ENCODE measurements around the gene FUT2. TPM values are rescaled to one million over a fixed set of nuclear protein-coding genes. Genes with fewer than 3 reads are reported as not detected.

Gene FUT2
- total and polyA plus RNA-seq, 10 of the 15 experiments (the other 5 are each of a cell fraction or from before 2014, with no cell fraction given), result 0.02 to 0.13 (median 0.07) TPM; not detected in 7

DNA sequence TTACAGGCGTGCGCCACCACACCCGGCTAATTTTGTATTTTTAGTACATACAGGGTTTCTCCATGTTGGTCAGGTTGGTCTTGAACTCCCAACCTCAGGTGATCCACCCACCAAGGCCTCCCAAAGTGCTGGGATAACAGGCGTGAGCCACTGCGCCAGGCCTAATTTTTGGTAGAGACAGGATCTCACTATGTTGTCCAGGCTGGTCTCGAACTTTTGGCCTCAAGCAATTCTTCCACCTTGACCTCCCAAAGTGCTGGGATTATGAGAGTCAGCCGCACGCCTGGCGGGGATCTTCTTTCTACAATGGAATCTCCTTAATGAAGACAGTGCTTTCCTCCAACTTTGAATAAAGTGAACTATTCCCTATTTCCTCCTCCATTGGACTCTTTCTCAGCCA, 38.9 kb downstream of the FUT2 start (continued):
- no peak for TF ChIP-seq CHD2 (IDR thresholded peaks at IDR 0.05; ENCODE audit: borderline replicate concordance, low read depth, low read length)
- no peak for TF ChIP-seq JUND (IDR thresholded peaks at IDR 0.05; ENCODE audit: low read depth, low read length)
- no peak for TF ChIP-seq KDM1A (IDR thresholded peaks at IDR 0.05; ENCODE audit: borderline replicate concordance)
- no peak for TF ChIP-seq BMI1 (IDR thresholded peaks at IDR 0.05; ENCODE audit: borderline replicate concordance)
- TF ChIP-seq CREM (IDR thresholded peaks at IDR 0.05; ENCODE audit: low read depth), result no peak
- TF ChIP-seq NRF1 (conservative IDR thresholded peaks at IDR 0.05; ENCODE audit: low read depth, low read length), result no peak
- TF ChIP-seq ZNF622 (IDR thresholded peaks at IDR 0.05), result no peak
- no peak for TF ChIP-seq MEF2B (IDR thresholded peaks at IDR 0.05; ENCODE audit: partially characterized antibody, poor library complexity, severe bottlenecking)
- TF ChIP-seq, protein P1, sequence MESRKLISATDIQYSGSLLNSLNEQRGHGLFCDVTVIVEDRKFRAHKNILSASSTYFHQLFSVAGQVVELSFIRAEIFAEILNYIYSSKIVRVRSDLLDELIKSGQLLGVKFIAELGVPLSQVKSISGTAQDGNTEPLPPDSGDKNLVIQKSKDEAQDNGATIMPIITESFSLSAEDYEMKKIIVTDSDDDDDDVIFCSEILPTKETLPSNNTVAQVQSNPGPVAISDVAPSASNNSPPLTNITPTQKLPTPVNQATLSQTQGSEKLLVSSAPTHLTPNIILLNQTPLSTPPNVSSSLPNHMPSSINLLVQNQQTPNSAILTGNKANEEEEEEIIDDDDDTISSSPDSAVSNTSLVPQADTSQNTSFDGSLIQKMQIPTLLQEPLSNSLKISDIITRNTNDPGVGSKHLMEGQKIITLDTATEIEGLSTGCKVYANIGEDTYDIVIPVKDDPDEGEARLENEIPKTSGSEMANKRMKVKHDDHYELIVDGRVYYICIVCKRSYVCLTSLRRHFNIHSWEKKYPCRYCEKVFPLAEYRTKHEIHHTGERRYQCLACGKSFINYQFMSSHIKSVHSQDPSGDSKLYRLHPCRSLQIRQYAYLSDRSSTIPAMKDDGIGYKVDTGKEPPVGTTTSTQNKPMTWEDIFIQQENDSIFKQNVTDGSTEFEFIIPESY (IDR thresholded peaks at IDR 0.05), result no peak
- TF ChIP-seq MXI1 (IDR thresholded peaks at IDR 0.05; ENCODE audit: low read depth, low read length), result no peak

DNA sequence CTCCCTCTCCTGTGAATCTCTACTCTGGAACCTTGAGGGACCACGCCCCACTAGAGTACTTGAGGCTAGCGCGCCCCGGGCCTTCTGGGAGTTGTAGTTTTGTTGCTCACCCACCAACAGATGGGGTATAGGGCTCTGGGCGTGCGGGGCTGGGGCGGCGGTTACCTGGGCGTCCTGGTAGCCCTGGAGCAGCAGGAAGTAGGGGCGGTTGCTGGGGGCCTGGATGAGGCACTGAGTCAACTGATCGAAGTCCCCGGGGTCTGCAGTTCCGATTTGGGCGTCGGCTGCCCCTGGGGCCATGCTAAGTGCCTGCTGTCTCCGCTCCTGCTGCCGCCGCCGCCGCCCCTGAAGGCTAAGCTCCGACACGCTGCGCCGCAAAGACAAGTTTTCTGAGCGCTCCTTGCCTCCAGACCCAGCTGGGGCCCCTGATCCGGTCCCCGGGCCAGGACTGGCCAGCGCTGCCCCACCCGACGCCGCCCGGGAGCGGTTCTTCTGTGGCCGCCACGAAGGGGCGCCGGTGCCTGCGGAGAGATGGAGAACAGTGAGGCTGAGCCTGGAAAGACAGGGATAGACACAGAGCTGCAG, 39.4 kb downstream of the FUT2 start:
- WGBS (ENCODE audit: insufficient coverage, insufficient replicate concordance, low lambda C conversion rate, missing lambda C conversion rate), result 89% methylated on average over 35 of the region's 38 CpGs
- Histone ChIP-seq H2AFZ (ENCODE audit: control insufficient read depth, low read depth, low read length) (no peak overlapping the region), H3K4me3 (no peak overlapping the region), H3K79me2 (ENCODE audit: control insufficient read depth, insufficient read depth, low read length) (no peaks in the 10 kb centered on the region), H3K4me1 (ENCODE audit: control insufficient read depth, insufficient read depth, low read length) (peaks cover 5% of the 10 kb centered on the region), H3K9me3 (replicated peaks; ENCODE audit: control insufficient read depth, insufficient read depth, low read length) (no peaks in the 10 kb centered on the region; the same call in 2 of the 3 replicates), H3K4me2 (ENCODE audit: control insufficient read depth, insufficient read depth) (no peak overlapping the region), H3K27me3 (replicated peaks in 1 of 2; ENCODE audit: control insufficient read depth in 2 of 2, insufficient read depth in 2 of 2, low read length in 1 of 2) (peaks cover 4 to 5% of the 10 kb centered on the region in 2 experiments; a peak in 3 of 4 replicates), H3K27ac (ENCODE audit: control insufficient read depth, insufficient read depth) (no peak overlapping the region), H4K20me1 (ENCODE audit: control insufficient read depth, insufficient read depth) (no peaks in the 10 kb centered on the region), H3K36me3 (ENCODE audit: control insufficient read depth in 2 of 2, insufficient read depth in 2 of 2, low read length in 1 of 2) (no peaks in the 10 kb centered on the region), H3K9ac (ENCODE audit: control insufficient read depth, insufficient read depth, low read length) (no peak overlapping the region)
- ChIA-PET SMC1A (ENCODE audit: uncharacterized antibody, unreplicated experiment) (interaction anchor here (0.6 kb wide), 1 partner anchor 53 kb away, joined by 3 read pairs; no protein-coding TSS in a partner anchor), POLR2A (interaction anchor here (0.6 kb wide), 1 partner anchor 538 kb away, joined by 5 read pairs; no protein-coding TSS in a partner anchor), CTCF (no interaction called here), RAD21 (ENCODE audit: unreplicated experiment) (no interaction called here)
- ATAC-seq (no peak), DNase-seq (ENCODE audit: low read depth, low spot score) (no peak), FAIRE-seq (no peak)
- in situ Hi-C loops (cut with MboI), result no loop called here
- no TSS peak for BruUV-seq (replicated peaks)
- TF ChIP-seq, protein P2, sequence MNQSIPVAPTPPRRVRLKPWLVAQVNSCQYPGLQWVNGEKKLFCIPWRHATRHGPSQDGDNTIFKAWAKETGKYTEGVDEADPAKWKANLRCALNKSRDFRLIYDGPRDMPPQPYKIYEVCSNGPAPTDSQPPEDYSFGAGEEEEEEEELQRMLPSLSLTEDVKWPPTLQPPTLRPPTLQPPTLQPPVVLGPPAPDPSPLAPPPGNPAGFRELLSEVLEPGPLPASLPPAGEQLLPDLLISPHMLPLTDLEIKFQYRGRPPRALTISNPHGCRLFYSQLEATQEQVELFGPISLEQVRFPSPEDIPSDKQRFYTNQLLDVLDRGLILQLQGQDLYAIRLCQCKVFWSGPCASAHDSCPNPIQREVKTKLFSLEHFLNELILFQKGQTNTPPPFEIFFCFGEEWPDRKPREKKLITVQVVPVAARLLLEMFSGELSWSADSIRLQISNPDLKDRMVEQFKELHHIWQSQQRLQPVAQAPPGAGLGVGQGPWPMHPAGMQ (IDR thresholded peaks at IDR 0.05; ENCODE audit: borderline replicate concordance), result no peak
- no peak for TF ChIP-seq STAT3 (IDR thresholded peaks at IDR 0.05; ENCODE audit: low read depth, low read length)
- intact Hi-C loops (cut with micrococcal nuclease; ENCODE audit: unreplicated experiment), result no loop called here

Measured in GM12878 (cell line).